ENCODE results near the gene LIN7A. TPM values are rescaled to one million over a fixed set of nuclear protein-coding genes. Genes with fewer than 3 reads are reported as not detected.

Gene LIN7A
- total and polyA plus RNA-seq, 2 of the 4 experiments (the other 2 are of a cell fraction), result 10.8 to 24.7 TPM

DNA sequence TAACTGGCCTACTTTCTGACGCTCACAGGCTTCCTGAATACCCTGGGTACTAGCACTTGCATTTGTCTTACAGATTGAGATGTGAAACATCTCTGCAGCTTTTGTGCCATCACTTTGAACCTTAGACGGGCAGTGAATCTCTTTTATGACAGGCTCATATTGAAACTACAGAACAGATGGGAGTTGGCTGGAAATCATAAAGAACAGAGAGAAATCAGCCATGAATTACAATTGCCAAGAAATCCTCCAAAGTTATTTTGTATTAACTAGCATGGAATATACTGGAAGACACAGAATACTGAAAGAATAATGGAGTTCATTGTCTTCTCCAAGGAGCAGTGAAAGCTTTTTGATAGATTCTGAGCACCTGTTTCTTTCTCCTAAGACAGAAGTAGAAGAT is 188.3 kb downstream of the LIN7A start:
- H4K8ac ChIP-seq (ENCODE audit: low read depth in 2 of 2, low read length in 2 of 2), result no peak overlapping the region
- TF ChIP-seq MAFK (IDR thresholded peaks at IDR 0.05; ENCODE audit: low read depth, low read length) (no peak), MXI1 (IDR thresholded peaks at IDR 0.05; ENCODE audit: borderline replicate concordance, low read depth, low read length) (no peak), RFX5 (IDR thresholded peaks at IDR 0.05; ENCODE audit: low read depth, low read length) (no peak), CHD1 (IDR thresholded peaks at IDR 0.05; ENCODE audit: low read depth, low read length) (no peak), CEBPB (IDR thresholded peaks at IDR 0.05; ENCODE audit: low read depth, low read length) (no peak), MAZ (IDR thresholded peaks at IDR 0.05; ENCODE audit: borderline replicate concordance, low read depth, low read length) (no peak), RAD21 (IDR thresholded peaks at IDR 0.05; ENCODE audit: low read length) (no peak), USF2 (IDR thresholded peaks at IDR 0.05; ENCODE audit: low read depth, low read length) (no peak), RCOR1 (IDR thresholded peaks at IDR 0.05; ENCODE audit: insufficient replicate concordance, low read length) (no peak), FOS (IDR thresholded peaks at IDR 0.05; ENCODE audit: low read depth, low read length) (no peak), NFE2L2 (IDR thresholded peaks at IDR 0.05; ENCODE audit: low read depth, low read length) (no peak), SMC3 (IDR thresholded peaks at IDR 0.05; ENCODE audit: low read depth, low read length) (no peak), ELK1 (IDR thresholded peaks at IDR 0.05; ENCODE audit: borderline replicate concordance, low read depth, low read length) (no peak), POLR2A (IDR thresholded peaks at IDR 0.05; ENCODE audit: low read depth, low read length) (no peak)
- TF ChIP-seq, protein P1, sequence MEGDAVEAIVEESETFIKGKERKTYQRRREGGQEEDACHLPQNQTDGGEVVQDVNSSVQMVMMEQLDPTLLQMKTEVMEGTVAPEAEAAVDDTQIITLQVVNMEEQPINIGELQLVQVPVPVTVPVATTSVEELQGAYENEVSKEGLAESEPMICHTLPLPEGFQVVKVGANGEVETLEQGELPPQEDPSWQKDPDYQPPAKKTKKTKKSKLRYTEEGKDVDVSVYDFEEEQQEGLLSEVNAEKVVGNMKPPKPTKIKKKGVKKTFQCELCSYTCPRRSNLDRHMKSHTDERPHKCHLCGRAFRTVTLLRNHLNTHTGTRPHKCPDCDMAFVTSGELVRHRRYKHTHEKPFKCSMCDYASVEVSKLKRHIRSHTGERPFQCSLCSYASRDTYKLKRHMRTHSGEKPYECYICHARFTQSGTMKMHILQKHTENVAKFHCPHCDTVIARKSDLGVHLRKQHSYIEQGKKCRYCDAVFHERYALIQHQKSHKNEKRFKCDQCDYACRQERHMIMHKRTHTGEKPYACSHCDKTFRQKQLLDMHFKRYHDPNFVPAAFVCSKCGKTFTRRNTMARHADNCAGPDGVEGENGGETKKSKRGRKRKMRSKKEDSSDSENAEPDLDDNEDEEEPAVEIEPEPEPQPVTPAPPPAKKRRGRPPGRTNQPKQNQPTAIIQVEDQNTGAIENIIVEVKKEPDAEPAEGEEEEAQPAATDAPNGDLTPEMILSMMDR (conservative IDR thresholded peaks at IDR 0.05; ENCODE audit: low read depth, low read length), result no peak
- no peak overlapping the region for H3K23ac ChIP-seq (ENCODE audit: low read depth, low read length)
- no peak overlapping the region for H3K9ac ChIP-seq (ENCODE audit: low read depth, low read length)
- DNase-seq, result no peak
- no CpG with 5 or more reads among the region's 2 CpGs for WGBS, 2 experiments (ENCODE audit: extremely low coverage in 2 of 2, insufficient read length in 1 of 2)
- no peak overlapping the region for H4K91ac ChIP-seq (ENCODE audit: insufficient read depth, low read depth, low read length)
- dilution Hi-C loops (cut with HindIII; ENCODE audit: low sequenced_read_pairs, unreplicated experiment), result no loop called here
- no peak overlapping the region for H2BK5ac ChIP-seq (ENCODE audit: low read depth, low read length, poor library complexity, severe bottlenecking)
- no peak overlapping the region for H3K14ac ChIP-seq (replicated peaks; ENCODE audit: low read depth, low read length)
- no peaks in the 10 kb centered on the region for H3K79me1 ChIP-seq (ENCODE audit: low read depth in 1 of 2, low read length in 2 of 2)
- no peak overlapping the region for H3K27ac ChIP-seq (ENCODE audit: insufficient read depth, low read length)
- no peaks in the 10 kb centered on the region for H3K9me3 ChIP-seq (ENCODE audit: control insufficient read depth, insufficient read depth, low read length)
- H4K5ac ChIP-seq (ENCODE audit: low read depth, low read length), result no peak overlapping the region
- H4K20me1 ChIP-seq (ENCODE audit: insufficient read depth, low read length), result no peaks in the 10 kb centered on the region
- no peak overlapping the region for H2AK9ac ChIP-seq (replicated peaks; ENCODE audit: low read depth, low read length, poor library complexity)
- no TSS peak for BruUV-seq (replicated peaks)
- no peak overlapping the region for H2BK15ac ChIP-seq (ENCODE audit: low read depth, low read length)
- intact Hi-C loops (cut with micrococcal nuclease), result no loop called here
- no peak for ATAC-seq (ENCODE audit: low read depth)
- no peak overlapping the region for H2BK20ac ChIP-seq (ENCODE audit: low read depth, low read length)
- no peak overlapping the region for H3K18ac ChIP-seq (ENCODE audit: low read depth, low read length)
- in situ Hi-C loops (cut with MboI; ENCODE audit: low sequenced_read_pairs), result no loop called here
- no peak overlapping the region for H2AFZ ChIP-seq (replicated peaks; ENCODE audit: low read length, poor library complexity)
- H3K4me1 ChIP-seq (ENCODE audit: control insufficient read depth, insufficient read depth, low read length), result no peaks in the 10 kb centered on the region
- ChIA-PET POLR2A (ENCODE audit: unreplicated experiment) (no interaction called here), CTCF (no interaction called here)
- no peak overlapping the region for H3K4me2 ChIP-seq (ENCODE audit: low read depth, low read length)
- H3K4ac ChIP-seq (ENCODE audit: low read depth, low read length), result no peak overlapping the region
- no peak overlapping the region for H3K56ac ChIP-seq (ENCODE audit: extremely low read depth, insufficient read depth, low read length)
- H2BK120ac ChIP-seq (ENCODE audit: low read depth, low read length), result no peak overlapping the region
- H3K27me3 ChIP-seq (ENCODE audit: control insufficient read depth, insufficient read depth, low read length), result no peaks in the 10 kb centered on the region
- no peaks in the 10 kb centered on the region for H3K36me3 ChIP-seq (ENCODE audit: control insufficient read depth, insufficient read depth, low read length)
- H2AK5ac ChIP-seq (ENCODE audit: low read depth, low read length), result no peak overlapping the region
- H3K9me1 ChIP-seq (ENCODE audit: insufficient read depth, low read length), result 0 out of 2 replicates have a peak, but pooled peaks cover 3% of the 10 kb centered on the region
- H3K4me3 ChIP-seq (ENCODE audit: insufficient read depth, low read depth, low read length), result no peak overlapping the region

All from IMR-90 (cell line).